HepG2 (cell line): ENCODE results near the gene NAMPT.

Source experiments
- AKAP8 ChIP-seq: sonication (generic); formaldehyde crosslinking; IDR thresholded peaks from 2 replicates; pipeline ENCODE4 v1.5.1; 2020; ENCODE audit warnings: mild to moderate bottlenecking, missing genetic modification reagents
- HMG20A ChIP-seq: IDR thresholded peaks from 2 replicates; pipeline ENCODE4 v1.6.1; 2016; ENCODE audit warnings: borderline replicate concordance

DNA sequence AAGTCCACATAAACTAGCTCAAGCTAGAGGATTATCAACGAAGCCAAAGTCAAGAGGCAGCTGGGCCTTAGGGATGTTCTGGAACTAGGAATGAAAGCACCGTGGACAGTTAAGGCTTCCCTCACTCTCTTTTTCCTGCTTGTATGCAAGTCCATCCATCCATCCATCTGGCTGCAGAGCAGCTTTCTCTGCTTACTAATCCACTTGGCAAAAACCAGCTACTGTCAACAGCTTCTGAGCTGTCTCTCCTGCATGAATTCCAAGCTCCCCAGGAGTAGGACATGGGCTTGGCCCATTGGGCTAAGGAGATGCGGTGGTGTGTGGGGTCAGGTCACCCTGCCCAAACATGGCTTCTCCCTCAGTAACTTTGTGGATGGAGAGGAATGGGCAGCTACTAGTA is 66.2 kb downstream of the NAMPT start:
- TF ChIP-seq AKAP8 (CRISPR knock-in tag), result no peak
- TF ChIP-seq HMG20A, result no peak
